AG04450 (cell line): ENCODE results near the gene SYK. TPM values are rescaled to one million over a fixed set of nuclear protein-coding genes. Genes with fewer than 3 reads are reported as not detected.

Experiments used
- CTCF ChIA-PET: fragments of 300-600, 350-600 bp; formaldehyde crosslinking; extraction: SDS; loops from one replicate; lab custom pipeline; 2022; ENCODE audit warnings: antibody characterized with exemption, inconsistent platforms; lab: Charles Lee
- POLR2A ChIA-PET: fragments of 350-600 bp; formaldehyde crosslinking; extraction: SDS; loops from one replicate; lab custom pipeline; 2021; ENCODE audit warnings: antibody characterized with exemption, inconsistent platforms; lab: Yijun Ruan, JAX
- DNase-seq: peaks from one replicate; pipeline ENCODE4 v3.0.0-alpha.2; 2011; ENCODE audit warnings: low read depth, low spot score
- H3K27ac ChIP-seq: one replicate; pipeline ENCODE4 v1.5.1; 2012; ENCODE audit warnings: low read depth, low read length, control low read depth
- H3K27me3 ChIP-seq: one replicate; pipeline ENCODE4 v1.6.0; 2012; ENCODE audit warnings: low read length; ENCODE audit not compliant: control insufficient read depth, insufficient read depth
- H3K4me3 ChIP-seq: 2 replicates; pipeline ENCODE4 v1.5.1; 2011; ENCODE audit warnings: mild to moderate bottlenecking, low read depth, low read length, control low read depth
- H3K9me3 ChIP-seq: 2 replicates; pipeline ENCODE4 v1.5.1; 2012; ENCODE audit warnings: low read length; ENCODE audit not compliant: control insufficient read depth, insufficient read depth
- polyA plus RNA-seq: library from polyadenylated mRNA; depleted of rRNA; stranded (reverse); fragments of >200 nt; gene quantifications from 2 replicates; pipeline ENCODE4 v1.2.3, GENCODE V29; 2011
- TF ChIP-seq, protein P1 (sequence below): IDR thresholded peaks from 2 replicates; pipeline ENCODE4 v1.5.1; 2011; ENCODE audit warnings: low read depth, low read length, control low read depth, inconsistent platforms

SYK gene
- polyA plus RNA-seq, 1 experiment = not detected

DNA sequence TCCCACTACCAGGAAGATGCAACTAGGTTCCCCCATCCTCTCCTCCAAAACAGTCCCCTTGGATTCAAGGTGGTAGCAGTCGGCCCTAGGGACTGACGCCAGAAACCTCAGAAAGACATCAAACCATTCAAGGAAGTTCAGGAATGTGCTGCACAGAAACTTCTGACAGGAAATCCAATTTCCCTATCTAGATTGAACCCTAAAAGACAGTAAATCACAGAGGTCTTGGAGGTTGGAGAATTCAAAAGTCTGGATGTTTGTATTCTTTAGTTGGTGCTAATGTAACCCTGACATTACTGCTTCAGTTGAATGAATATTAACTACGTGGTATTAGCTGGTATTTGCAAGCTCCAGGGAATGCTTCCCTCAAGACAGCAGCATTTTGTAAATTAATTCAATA, 125.3 kb downstream of the SYK start:
- TF ChIP-seq, protein P1, sequence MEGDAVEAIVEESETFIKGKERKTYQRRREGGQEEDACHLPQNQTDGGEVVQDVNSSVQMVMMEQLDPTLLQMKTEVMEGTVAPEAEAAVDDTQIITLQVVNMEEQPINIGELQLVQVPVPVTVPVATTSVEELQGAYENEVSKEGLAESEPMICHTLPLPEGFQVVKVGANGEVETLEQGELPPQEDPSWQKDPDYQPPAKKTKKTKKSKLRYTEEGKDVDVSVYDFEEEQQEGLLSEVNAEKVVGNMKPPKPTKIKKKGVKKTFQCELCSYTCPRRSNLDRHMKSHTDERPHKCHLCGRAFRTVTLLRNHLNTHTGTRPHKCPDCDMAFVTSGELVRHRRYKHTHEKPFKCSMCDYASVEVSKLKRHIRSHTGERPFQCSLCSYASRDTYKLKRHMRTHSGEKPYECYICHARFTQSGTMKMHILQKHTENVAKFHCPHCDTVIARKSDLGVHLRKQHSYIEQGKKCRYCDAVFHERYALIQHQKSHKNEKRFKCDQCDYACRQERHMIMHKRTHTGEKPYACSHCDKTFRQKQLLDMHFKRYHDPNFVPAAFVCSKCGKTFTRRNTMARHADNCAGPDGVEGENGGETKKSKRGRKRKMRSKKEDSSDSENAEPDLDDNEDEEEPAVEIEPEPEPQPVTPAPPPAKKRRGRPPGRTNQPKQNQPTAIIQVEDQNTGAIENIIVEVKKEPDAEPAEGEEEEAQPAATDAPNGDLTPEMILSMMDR = no peak
- Histone ChIP-seq H3K27me3 (no peaks in the 10 kb centered on the region), H3K4me3 (no peak overlapping the region), H3K9me3 (peaks cover 3% of the 10 kb centered on the region; the same call in 1 of the 2 replicates), H3K27ac (no peak overlapping the region)
- POLR2A ChIA-PET = no interaction called here
- DNase-seq = no peak
- CTCF ChIA-PET = no interaction called here

DNA sequence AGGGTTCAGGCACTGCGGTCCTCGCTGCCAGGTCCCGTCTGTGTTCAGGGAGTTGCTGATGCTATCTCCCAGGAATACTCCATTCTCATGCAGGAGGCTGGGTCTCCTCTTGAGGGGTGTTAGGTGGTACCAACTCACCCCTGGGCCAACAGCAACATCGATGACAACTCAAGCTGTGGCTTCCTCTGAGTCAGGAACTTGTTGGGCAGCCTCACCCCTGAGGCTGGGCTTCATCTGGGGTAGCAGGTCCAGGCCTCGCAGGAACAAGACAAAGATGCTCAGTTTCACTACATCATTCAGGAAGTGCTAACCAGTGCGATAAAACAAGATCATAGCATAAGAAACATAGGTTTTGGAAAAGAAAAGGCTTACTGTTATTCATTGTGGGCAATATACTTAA, 125.9 kb downstream of the SYK start:
- no peak overlapping the region for H3K4me3 ChIP-seq
- H3K27me3 ChIP-seq = no peaks in the 10 kb centered on the region
- H3K27ac ChIP-seq = no peak overlapping the region
- no peak for DNase-seq
- ChIA-PET POLR2A (interaction anchor here (0.6 kb wide), 1 partner anchor 174 kb away, joined by 3 read pairs; no protein-coding TSS in a partner anchor), CTCF (no interaction called here)
- H3K9me3 ChIP-seq = peaks cover under 1% of the 10 kb centered on the region; the same call in 1 of the 2 replicates
- TF ChIP-seq, protein P1 = no peak

DNA sequence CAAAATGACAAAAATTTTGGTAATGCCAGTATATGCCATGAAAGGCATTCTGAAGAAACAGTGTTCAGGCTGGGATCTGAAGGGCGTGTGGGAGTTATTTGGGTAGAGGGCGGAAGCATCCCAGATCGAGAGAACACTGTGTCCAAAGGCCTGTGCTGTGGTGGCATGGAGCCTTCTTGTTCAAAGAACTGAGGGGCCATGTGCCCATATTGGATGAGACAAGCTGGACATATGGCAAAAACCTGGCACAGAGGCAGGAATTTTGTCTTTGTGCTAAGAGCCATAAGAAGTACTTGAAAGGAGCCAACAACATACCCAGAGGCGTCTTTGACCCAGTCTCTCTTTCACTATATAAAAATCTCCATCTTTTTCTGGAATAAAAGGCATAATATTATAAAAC, 128.0 kb downstream of the SYK start:
- H3K27ac ChIP-seq = no peak overlapping the region
- ChIA-PET POLR2A (no interaction called here), CTCF (no interaction called here)
- no peaks in the 10 kb centered on the region for H3K9me3 ChIP-seq
- TF ChIP-seq, protein P1 = no peak
- H3K27me3 ChIP-seq = no peaks in the 10 kb centered on the region
- no peak for DNase-seq
- H3K4me3 ChIP-seq = no peak overlapping the region

DNA sequence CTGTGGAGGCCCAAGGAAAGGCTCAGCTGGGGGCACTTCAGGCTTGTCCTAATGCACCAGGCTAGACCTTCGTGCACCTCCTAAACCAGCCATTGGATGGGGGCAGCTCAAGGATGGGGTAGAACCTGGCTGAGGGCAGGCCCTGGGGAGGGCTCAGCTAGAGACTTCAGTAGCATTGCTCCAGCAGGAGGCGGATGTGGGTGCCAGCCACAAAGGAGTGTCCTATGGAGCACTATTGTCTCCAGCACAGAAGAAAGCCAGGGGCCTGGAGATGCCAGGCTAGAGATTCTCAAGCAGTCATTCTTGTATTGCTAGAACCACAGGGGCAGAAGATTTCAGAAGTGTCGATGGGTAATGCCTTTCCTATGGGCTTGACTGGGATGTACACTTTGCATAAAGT, 131.8 kb downstream of the SYK start:
- POLR2A ChIA-PET = no interaction called here
- DNase-seq = no peak
- Histone ChIP-seq H3K9me3 (no peaks in the 10 kb centered on the region), H3K27ac (no peak overlapping the region), H3K4me3 (no peak overlapping the region), H3K27me3 (no peaks in the 10 kb centered on the region)
- CTCF ChIA-PET = no interaction called here
- TF ChIP-seq, protein P1 = no peak

DNA sequence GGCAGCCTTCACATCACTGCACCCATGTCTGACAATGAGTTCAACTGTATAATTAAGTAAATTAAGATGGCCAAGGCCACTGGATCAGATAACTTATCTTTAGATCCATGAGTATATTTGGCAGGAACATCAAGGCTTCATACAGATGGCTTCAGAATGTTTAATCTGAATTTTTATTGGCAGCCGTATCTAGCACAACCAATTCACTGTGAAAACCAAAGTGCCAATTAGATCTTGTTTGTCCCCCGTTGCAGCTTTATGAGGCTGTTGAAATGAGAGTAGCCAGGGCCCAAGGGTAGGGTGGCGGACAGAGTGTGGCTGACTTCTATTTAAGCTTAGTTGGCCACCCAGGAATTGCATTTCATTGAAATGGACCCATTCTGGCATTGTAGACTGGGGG, 137.7 kb downstream of the SYK start:
- Histone ChIP-seq H3K27ac (no peak overlapping the region), H3K9me3 (peaks cover 7% of the 10 kb centered on the region; the same call in 1 of the 2 replicates), H3K27me3 (no peaks in the 10 kb centered on the region), H3K4me3 (no peak overlapping the region)
- TF ChIP-seq, protein P1 = no peak
- POLR2A ChIA-PET = no interaction called here
- CTCF ChIA-PET = no interaction called here
- DNase-seq = no peak
